K562 (cell line): ENCODE data around the gene NUP214.

Experiments
- BRCA1 ChIP-seq, 2 experiments: fragments of 450-650 bp in 1 of 2; sonication (generic) in 1 of 2; formaldehyde crosslinking in 1 of 2; IDR thresholded peaks; 2 replicates each; pipeline versions ENCODE4 v1.5.0 to v1.6.1; 2017 to 2020; ENCODE audit warnings: mild to moderate bottlenecking in 1 of 2, missing genetic modification reagents in 1 of 2
- CTBP1 ChIP-seq: fragments of 450-650 bp; IDR thresholded peaks from 2 replicates; pipeline ENCODE4 v1.6.1; 2016; ENCODE audit warnings: borderline replicate concordance
- CTCF ChIP-seq, 3 experiments: IDR thresholded peaks in 2 of 3; conservative IDR thresholded peaks in 1 of 3; 2 replicates each; pipeline ENCODE4 v1.5.1; 2011 to 2012; ENCODE audit warnings: low read length in 3 of 3, mild to moderate bottlenecking in 3 of 3, control low read depth in 2 of 3, improper control_type of control experiment in 1 of 3, inconsistent platforms in 1 of 3, low read depth in 1 of 3, mixed read lengths in 1 of 3, moderate library complexity in 1 of 3; ENCODE audit not compliant: insufficient read depth in 2 of 3
- HDAC1 ChIP-seq, 2 experiments: fragments of 450-650 bp; IDR thresholded peaks; 2 replicates each; pipeline ENCODE4 v1.6.1; 2016 to 2017; ENCODE audit warnings: inconsistent platforms in 1 of 2, mild to moderate bottlenecking in 1 of 2, moderate library complexity in 1 of 2
- KLF1 ChIP-seq: fragments of 450-650 bp; IDR thresholded peaks from 2 replicates; pipeline ENCODE4 v1.6.1; 2016; ENCODE audit warnings: missing genetic modification characterization, missing compliant biosample characterization
- MTA2 ChIP-seq: fragments of 450-650 bp; IDR thresholded peaks from 2 replicates; pipeline ENCODE4 v1.6.1; 2016; ENCODE audit warnings: low read depth
- NCOR1 ChIP-seq: fragments of 450-650 bp; IDR thresholded peaks from 2 replicates; pipeline ENCODE4 v1.6.1; 2016; ENCODE audit warnings: mild to moderate bottlenecking, moderate library complexity
- NFRKB ChIP-seq: fragments of 450-650 bp; IDR thresholded peaks from 2 replicates; pipeline ENCODE4 v1.6.1; 2016; ENCODE audit warnings: low read depth
- POLR2A ChIP-seq: fragments of 450-650 bp; conservative IDR thresholded peaks from 2 replicates; pipeline ENCODE4 v1.6.1; 2016
- RCOR1 ChIP-seq, 2 experiments: IDR thresholded peaks; 2 replicates each; pipeline ENCODE4 v1.6.1; 2012; ENCODE audit warnings: low read depth in 2 of 2, low read length in 2 of 2, borderline replicate concordance in 1 of 2, improper control_type of control experiment in 1 of 2
- SIN3A ChIP-seq, 2 experiments: fragments of 150-350 bp in 1 of 2; IDR thresholded peaks; 2 replicates each; pipeline ENCODE4 v1.6.1; 2011 to 2016; ENCODE audit warnings: borderline replicate concordance in 2 of 2, low read depth in 2 of 2, low read length in 2 of 2, mild to moderate bottlenecking in 2 of 2, moderate library complexity in 2 of 2; ENCODE audit not compliant: control insufficient read depth in 1 of 2
- ZNF253 ChIP-seq: fragments of 250-450 bp; sonication (Bioruptor Pico); conservative IDR thresholded peaks from 2 replicates; pipeline ENCODE4 v1.6.1; 2021; ENCODE audit warnings: mild to moderate bottlenecking
- ZNF639 ChIP-seq, 2 experiments: fragments of 200-800 bp in 1 of 2; sonication (Bioruptor generic) in 1 of 2; sonication (generic) in 1 of 2; formaldehyde crosslinking in 1 of 2; IDR thresholded peaks in 1 of 2; conservative IDR thresholded peaks in 1 of 2; 2 replicates each; pipeline versions ENCODE4 v1.5.0 to v1.6.1; 2016 to 2020; ENCODE audit warnings: missing compliant biosample characterization in 1 of 2, missing genetic modification characterization in 1 of 2, missing genetic modification reagents in 1 of 2

- TF ChIP-seq ZNF253 (no peak), POLR2A (no peak), CTBP1 (no peak), CTCF (IDR thresholded peaks at IDR 0.05 in 2 of 3, conservative IDR thresholded peaks at IDR 0.05 in 1 of 3; ENCODE audit: insufficient read depth in 2 of 3, low read depth in 1 of 3, low read length in 3 of 3) (no peak), SIN3A (IDR thresholded peaks at IDR 0.05; ENCODE audit: borderline replicate concordance in 2 of 2, control insufficient read depth in 1 of 2, low read depth in 2 of 2, low read length in 2 of 2) (no peak), BRCA1 (IDR thresholded peaks at IDR 0.05) (no peak), BRCA1 (CRISPR knock-in tag; IDR thresholded peaks at IDR 0.05) (no peak), MTA2 (no peak), ZNF639 (CRISPR knock-in tag; conservative IDR thresholded peaks at IDR 0.05 in 1 of 2, IDR thresholded peaks at IDR 0.05 in 1 of 2) (no peak), KLF1 (tag) (no peak), NFRKB (no peak), HDAC1 (IDR thresholded peaks at IDR 0.05) (no peak), NCOR1 (no peak), RCOR1 (IDR thresholded peaks at IDR 0.05; ENCODE audit: borderline replicate concordance in 1 of 2, low read depth in 2 of 2, low read length in 2 of 2) (no peak)
These were observed 134.1 kb downstream of the NUP214 start for GRCh38 chr9:131259432-131259898.
